ENCODE data around the gene RALGAPA2. TPM values are rescaled to one million over a fixed set of nuclear protein-coding genes. Genes with fewer than 3 reads are reported as not detected.

RALGAPA2 gene
- total and polyA plus RNA-seq, 2 of the 13 experiments (the other 11 are each of a cell fraction or from before 2014, with no cell fraction given): 13.8 to 17.7 TPM

DNA sequence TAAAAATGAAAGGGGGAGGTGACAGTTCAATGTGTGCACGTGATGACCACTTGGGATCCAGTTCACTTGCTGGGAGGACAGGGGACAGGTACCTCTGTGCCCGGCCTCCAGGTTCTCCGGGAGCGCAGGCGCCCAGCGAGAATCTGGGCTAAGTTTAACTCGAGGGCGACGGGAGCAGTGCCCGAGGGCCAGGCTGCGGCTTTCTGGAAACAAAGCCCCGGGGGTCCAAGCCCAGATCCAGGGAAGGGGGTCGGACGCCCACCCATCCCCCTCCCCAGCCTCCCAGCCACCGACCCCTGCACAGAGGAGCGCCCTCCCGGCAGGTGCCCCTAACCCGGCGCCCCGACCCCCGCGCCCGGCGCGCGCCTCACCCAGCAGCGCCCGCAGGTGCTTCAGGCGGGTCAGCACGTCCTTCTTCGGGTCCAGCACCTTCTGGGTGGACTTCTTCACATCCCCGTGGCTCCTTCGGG is 405 bp downstream of the RALGAPA2 start (continued):
- TF ChIP-seq TCF12 (IDR thresholded peaks at IDR 0.05): no peak
- peak; percentile 64; the same call in 1 of the 2 replicates for TF ChIP-seq TCF12 (CRISPR knock-in tag; IDR thresholded peaks at IDR 0.05)
- no peak for TF ChIP-seq MAZ (IDR thresholded peaks at IDR 0.05; ENCODE audit: borderline replicate concordance, low read depth, low read length)
- TF ChIP-seq MAZ (CRISPR knock-in tag; IDR thresholded peaks at IDR 0.05; ENCODE audit: low read depth): no peak
- TF ChIP-seq JUN (CRISPR knock-in tag; IDR thresholded peaks at IDR 0.05): no peak
- TF ChIP-seq, protein P1, sequence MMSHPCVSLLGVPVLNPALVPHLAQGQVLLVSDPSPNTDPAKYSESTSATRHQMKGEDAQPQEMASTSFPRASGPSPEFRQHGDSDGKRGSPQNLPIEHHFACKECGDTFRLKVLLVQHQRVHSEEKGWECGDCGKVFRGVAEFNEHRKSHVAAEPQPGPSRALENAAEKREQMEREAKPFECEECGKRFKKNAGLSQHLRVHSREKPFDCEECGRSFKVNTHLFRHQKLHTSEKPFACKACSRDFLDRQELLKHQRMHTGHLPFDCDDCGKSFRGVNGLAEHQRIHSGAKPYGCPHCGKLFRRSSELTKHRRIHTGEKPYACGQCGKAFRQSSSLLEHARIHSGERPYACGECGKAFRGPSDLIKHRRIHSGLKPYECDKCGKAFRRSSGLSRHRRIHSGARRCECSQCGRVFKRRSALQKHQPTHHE (CRISPR knock-in tag; IDR thresholded peaks at IDR 0.05; ENCODE audit: borderline replicate concordance): no peak
- TF ChIP-seq ZNF747 (CRISPR knock-in tag; IDR thresholded peaks at IDR 0.05; ENCODE audit: borderline replicate concordance): no peak
- TF ChIP-seq TGIF2 (CRISPR knock-in tag; IDR thresholded peaks at IDR 0.05): no peak
- TF ChIP-seq CENPT (CRISPR knock-in tag; IDR thresholded peaks at IDR 0.05; ENCODE audit: low read depth): no peak
- TF ChIP-seq AGO2 (optimal IDR thresholded peaks at IDR 0.05; ENCODE audit: low read depth, low read length): no peak
- no peak for TF ChIP-seq PAWR (CRISPR knock-in tag; IDR thresholded peaks at IDR 0.05; ENCODE audit: borderline replicate concordance)
- TF ChIP-seq, protein P2, sequence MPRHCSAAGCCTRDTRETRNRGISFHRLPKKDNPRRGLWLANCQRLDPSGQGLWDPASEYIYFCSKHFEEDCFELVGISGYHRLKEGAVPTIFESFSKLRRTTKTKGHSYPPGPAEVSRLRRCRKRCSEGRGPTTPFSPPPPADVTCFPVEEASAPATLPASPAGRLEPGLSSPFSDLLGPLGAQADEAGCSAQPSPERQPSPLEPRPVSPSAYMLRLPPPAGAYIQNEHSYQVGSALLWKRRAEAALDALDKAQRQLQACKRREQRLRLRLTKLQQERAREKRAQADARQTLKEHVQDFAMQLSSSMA (CRISPR knock-in tag; IDR thresholded peaks at IDR 0.05): no peak
- no peak for TF ChIP-seq ZSCAN12 (CRISPR knock-in tag; IDR thresholded peaks at IDR 0.05)
- TF ChIP-seq RBAK (CRISPR knock-in tag; IDR thresholded peaks at IDR 0.05): no peak
- TF ChIP-seq FOSL2 (CRISPR knock-in tag; IDR thresholded peaks at IDR 0.05): no peak
- TF ChIP-seq FIP1L1 (IDR thresholded peaks at IDR 0.05; ENCODE audit: borderline replicate concordance, insufficient read depth, low read depth, low read length): no peak
- TF ChIP-seq, protein P3, sequence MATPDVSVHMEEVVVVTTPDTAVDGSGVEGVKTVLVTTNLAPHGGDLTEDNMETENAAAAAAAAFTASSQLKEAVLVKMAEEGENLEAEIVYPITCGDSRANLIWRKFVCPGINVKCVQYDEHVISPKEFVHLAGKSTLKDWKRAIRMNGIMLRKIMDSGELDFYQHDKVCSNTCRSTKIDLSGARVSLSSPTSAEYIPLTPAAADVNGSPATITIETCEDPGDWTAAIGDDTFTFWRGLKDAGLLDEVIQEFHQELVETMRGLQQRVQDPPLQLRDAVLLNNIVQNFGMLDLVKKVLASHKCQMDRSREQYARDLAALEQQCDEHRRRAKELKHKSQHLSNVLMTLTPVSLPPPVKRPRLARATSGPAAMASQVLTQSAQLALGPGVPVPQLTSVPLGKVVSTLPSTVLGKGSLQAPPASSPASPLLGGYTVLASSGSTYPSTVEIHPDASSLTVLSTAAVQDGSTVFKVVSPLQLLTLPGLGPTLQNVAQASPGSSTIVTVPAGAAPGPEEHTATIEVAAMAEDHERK (CRISPR knock-in tag; IDR thresholded peaks at IDR 0.05; ENCODE audit: low read depth): no peak
- TF ChIP-seq SMARCE1 (IDR thresholded peaks at IDR 0.05; ENCODE audit: borderline replicate concordance): no peak
- TF ChIP-seq, protein P4, sequence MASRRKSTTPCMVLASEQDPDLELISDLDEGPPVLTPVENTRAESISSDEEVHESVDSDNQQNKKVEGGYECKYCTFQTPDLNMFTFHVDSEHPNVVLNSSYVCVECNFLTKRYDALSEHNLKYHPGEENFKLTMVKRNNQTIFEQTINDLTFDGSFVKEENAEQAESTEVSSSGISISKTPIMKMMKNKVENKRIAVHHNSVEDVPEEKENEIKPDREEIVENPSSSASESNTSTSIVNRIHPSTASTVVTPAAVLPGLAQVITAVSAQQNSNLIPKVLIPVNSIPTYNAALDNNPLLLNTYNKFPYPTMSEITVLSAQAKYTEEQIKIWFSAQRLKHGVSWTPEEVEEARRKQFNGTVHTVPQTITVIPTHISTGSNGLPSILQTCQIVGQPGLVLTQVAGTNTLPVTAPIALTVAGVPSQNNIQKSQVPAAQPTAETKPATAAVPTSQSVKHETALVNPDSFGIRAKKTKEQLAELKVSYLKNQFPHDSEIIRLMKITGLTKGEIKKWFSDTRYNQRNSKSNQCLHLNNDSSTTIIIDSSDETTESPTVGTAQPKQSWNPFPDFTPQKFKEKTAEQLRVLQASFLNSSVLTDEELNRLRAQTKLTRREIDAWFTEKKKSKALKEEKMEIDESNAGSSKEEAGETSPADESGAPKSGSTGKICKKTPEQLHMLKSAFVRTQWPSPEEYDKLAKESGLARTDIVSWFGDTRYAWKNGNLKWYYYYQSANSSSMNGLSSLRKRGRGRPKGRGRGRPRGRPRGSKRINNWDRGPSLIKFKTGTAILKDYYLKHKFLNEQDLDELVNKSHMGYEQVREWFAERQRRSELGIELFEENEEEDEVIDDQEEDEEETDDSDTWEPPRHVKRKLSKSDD (CRISPR knock-in tag; IDR thresholded peaks at IDR 0.05; ENCODE audit: low read depth): no peak
- TF ChIP-seq, protein P5, sequence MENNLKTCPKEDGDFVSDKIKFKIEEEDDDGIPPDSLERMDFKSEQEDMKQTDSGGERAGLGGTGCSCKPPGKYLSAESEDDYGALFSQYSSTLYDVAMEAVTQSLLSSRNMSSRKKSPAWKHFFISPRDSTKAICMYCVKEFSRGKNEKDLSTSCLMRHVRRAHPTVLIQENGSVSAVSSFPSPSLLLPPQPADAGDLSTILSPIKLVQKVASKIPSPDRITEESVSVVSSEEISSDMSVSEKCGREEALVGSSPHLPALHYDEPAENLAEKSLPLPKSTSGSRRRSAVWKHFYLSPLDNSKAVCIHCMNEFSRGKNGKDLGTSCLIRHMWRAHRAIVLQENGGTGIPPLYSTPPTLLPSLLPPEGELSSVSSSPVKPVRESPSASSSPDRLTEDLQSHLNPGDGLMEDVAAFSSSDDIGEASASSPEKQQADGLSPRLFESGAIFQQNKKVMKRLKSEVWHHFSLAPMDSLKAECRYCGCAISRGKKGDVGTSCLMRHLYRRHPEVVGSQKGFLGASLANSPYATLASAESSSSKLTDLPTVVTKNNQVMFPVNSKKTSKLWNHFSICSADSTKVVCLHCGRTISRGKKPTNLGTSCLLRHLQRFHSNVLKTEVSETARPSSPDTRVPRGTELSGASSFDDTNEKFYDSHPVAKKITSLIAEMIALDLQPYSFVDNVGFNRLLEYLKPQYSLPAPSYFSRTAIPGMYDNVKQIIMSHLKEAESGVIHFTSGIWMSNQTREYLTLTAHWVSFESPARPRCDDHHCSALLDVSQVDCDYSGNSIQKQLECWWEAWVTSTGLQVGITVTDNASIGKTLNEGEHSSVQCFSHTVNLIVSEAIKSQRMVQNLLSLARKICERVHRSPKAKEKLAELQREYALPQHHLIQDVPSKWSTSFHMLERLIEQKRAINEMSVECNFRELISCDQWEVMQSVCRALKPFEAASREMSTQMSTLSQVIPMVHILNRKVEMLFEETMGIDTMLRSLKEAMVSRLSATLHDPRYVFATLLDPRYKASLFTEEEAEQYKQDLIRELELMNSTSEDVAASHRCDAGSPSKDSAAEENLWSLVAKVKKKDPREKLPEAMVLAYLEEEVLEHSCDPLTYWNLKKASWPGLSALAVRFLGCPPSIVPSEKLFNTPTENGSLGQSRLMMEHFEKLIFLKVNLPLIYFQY (CRISPR knock-in tag; IDR thresholded peaks at IDR 0.05; ENCODE audit: borderline replicate concordance): no peak
- TF ChIP-seq RFXAP (CRISPR knock-in tag; IDR thresholded peaks at IDR 0.05; ENCODE audit: borderline replicate concordance): no peak

All from HepG2 (cell line).